HepG2 (cell line): ENCODE data around the gene ISCU. TPM values are rescaled to one million over a fixed set of nuclear protein-coding genes. Genes with fewer than 3 reads are reported as not detected.

Experiments
- ATAC-seq: fragments of 200-7000 bp; cut with Tn5 transposase; 3 replicates; pipeline ENCODE4 v1.9.1; 2020; ENCODE audit warnings: mild to moderate bottlenecking, moderate library complexity
- BruUV-seq: library from RNA; stranded (reverse); fragments of 400-500 nt; replicated peaks from 2 replicates; lab custom pipeline; 2021; lab: Mats Ljungman, UMichigan
- CTCF ChIA-PET: fragments of 300-600 bp; formaldehyde crosslinking; extraction: SDS; loops from one replicate; lab custom pipeline; 2021; ENCODE audit warnings: low total read pairs, inconsistent platforms, low intra/inter-chr PET ratio; lab: Yijun Ruan, JAX
- POLR2A ChIA-PET: fragments of 350-600 bp; sonication (Branson Sonifier 250); formaldehyde crosslinking; loops from one replicate; lab custom pipeline; 2020; ENCODE audit warnings: antibody characterized with exemption, inconsistent platforms; lab: Yijun Ruan, JAX
- DNase-seq: peaks from one replicate; pipeline ENCODE4 v3.0.0-alpha.2; 2015; ENCODE audit warnings: low spot score
- FAIRE-seq: peaks from 3 replicates; lab custom pipeline; 2011; peaks lifted over from hg19 to GRCh38; lab: Jason Lieb, UNC
- H2AFZ ChIP-seq: one replicate; pipeline ENCODE4 v1.6.1; 2011; ENCODE audit warnings: low read length, inconsistent platforms
- H3K27ac ChIP-seq: fragments of 300-600 bp; 3 replicates; pipeline ENCODE4 v1.8.0; 2011; ENCODE audit warnings: mixed run types, mild to moderate bottlenecking, mixed read lengths, low read length, inconsistent platforms; ENCODE audit not compliant: insufficient read depth; ENCODE audit errors: extremely low read length
- H3K27me3 ChIP-seq, 2 experiments: fragments of 200-600 bp in 1 of 2; 2 replicates in 1 of 2; 3 replicates in 1 of 2; pipeline versions ENCODE4 v1.6.0 to v1.8.0; 2011; ENCODE audit warnings: low read length in 2 of 2, mild to moderate bottlenecking in 2 of 2, moderate library complexity in 2 of 2, inconsistent platforms in 1 of 2; ENCODE audit not compliant: insufficient read depth in 2 of 2, control insufficient read depth in 1 of 2
- H3K36me3 ChIP-seq, 2 experiments: fragments of 200-600 bp in 1 of 2; replicated peaks in 1 of 2; 2 replicates in 1 of 2; 3 replicates in 1 of 2; pipeline versions ENCODE4 v1.5.1 to v1.8.0; 2011; ENCODE audit warnings: low read length in 2 of 2, inconsistent platforms in 1 of 2; ENCODE audit not compliant: insufficient read depth in 2 of 2, control insufficient read depth in 1 of 2
- H3K4me1 ChIP-seq: 2 replicates; pipeline ENCODE4 v1.5.1; 2012; ENCODE audit warnings: low read length, inconsistent platforms; ENCODE audit not compliant: insufficient read depth
- H3K4me2 ChIP-seq: 2 replicates; pipeline ENCODE4 v1.6.0; 2011; ENCODE audit warnings: low read depth, low read length, inconsistent platforms
- H3K4me3 ChIP-seq, 3 experiments: fragments of 200-600 bp in 1 of 3; sonication (generic), shearing (Covaris generic) in 1 of 3; replicated peaks in 1 of 3; 2 replicates each; pipeline ENCODE4 v1.5.1; 2011 to 2016; ENCODE audit warnings: low read length in 3 of 3, inconsistent platforms in 2 of 3, low read depth in 2 of 3, mild to moderate bottlenecking in 2 of 3, control low read depth in 1 of 3, mixed read lengths in 1 of 3; ENCODE audit not compliant: insufficient read depth in 1 of 3
- H3K79me2 ChIP-seq: one replicate; pipeline ENCODE4 v1.6.1; 2011; ENCODE audit warnings: low read length, inconsistent platforms; ENCODE audit not compliant: insufficient read depth
- H3K9ac ChIP-seq: 2 replicates; pipeline ENCODE4 v1.6.0; 2011; ENCODE audit warnings: mild to moderate bottlenecking, low read depth, low read length, inconsistent platforms; ENCODE audit not compliant: insufficient read depth
- H3K9me3 ChIP-seq: 2 replicates; pipeline ENCODE4 v1.5.1; 2012; ENCODE audit warnings: mild to moderate bottlenecking, low read length
- H4K20me1 ChIP-seq: 2 replicates; pipeline ENCODE4 v1.6.0; 2011; ENCODE audit warnings: inconsistent platforms, mild to moderate bottlenecking, low read length, moderate library complexity; ENCODE audit not compliant: insufficient read depth
- BCL6 ChIP-seq: IDR thresholded peaks from 2 replicates; pipeline ENCODE4 v1.6.1; 2016; ENCODE audit warnings: missing genetic modification reagents, missing compliant biosample characterization
- EZH2 ChIP-seq: conservative IDR thresholded peaks from 2 replicates; pipeline ENCODE4 v1.6.1; 2012; ENCODE audit warnings: mild to moderate bottlenecking, low read depth, low read length, moderate library complexity
- HOXD1 ChIP-seq: sonication (generic); formaldehyde crosslinking; IDR thresholded peaks from 2 replicates; pipeline ENCODE4 v1.5.0; 2020; ENCODE audit warnings: missing genetic modification reagents
- KDM5A ChIP-seq: fragments of 200-600 bp; sonication (generic); IDR thresholded peaks from 2 replicates; pipeline ENCODE4 v1.7.0; 2018; ENCODE audit warnings: antibody characterized with exemption, mild to moderate bottlenecking, low read length, borderline replicate concordance
- MLXIP ChIP-seq: sonication (generic); formaldehyde crosslinking; IDR thresholded peaks from 2 replicates; pipeline ENCODE4 v1.9.0; 2021; ENCODE audit warnings: missing genetic modification reagents, borderline replicate concordance
- ONECUT2 ChIP-seq: sonication (generic); formaldehyde crosslinking; IDR thresholded peaks from 2 replicates; pipeline ENCODE4 v1.4.0; 2020; ENCODE audit warnings: missing genetic modification reagents
- RAD51 ChIP-seq: fragments of 450-650 bp; IDR thresholded peaks from 2 replicates; pipeline ENCODE4 v1.6.1; 2016; ENCODE audit warnings: borderline replicate concordance
- SMAD9 ChIP-seq: sonication (generic); formaldehyde crosslinking; IDR thresholded peaks from 2 replicates; pipeline ENCODE4 v1.5.1; 2020; ENCODE audit warnings: mild to moderate bottlenecking, missing genetic modification reagents
- SNAPC2 ChIP-seq: sonication (generic); formaldehyde crosslinking; IDR thresholded peaks from 2 replicates; pipeline ENCODE4 v1.8.1; 2022; ENCODE audit warnings: mild to moderate bottlenecking, missing genetic modification reagents
- YEATS4 ChIP-seq: sonication (generic); formaldehyde crosslinking; IDR thresholded peaks from 2 replicates; pipeline ENCODE4 v1.4.0; 2020; ENCODE audit warnings: missing genetic modification reagents, borderline replicate concordance
- ZFX ChIP-seq: sonication (generic); formaldehyde crosslinking; IDR thresholded peaks from 2 replicates; pipeline ENCODE4 v1.4.0; 2020; ENCODE audit warnings: mild to moderate bottlenecking, low read depth, missing genetic modification reagents, moderate library complexity
- ZNF639 ChIP-seq: conservative IDR thresholded peaks from 2 replicates; pipeline ENCODE4 v1.6.1; 2018; ENCODE audit warnings: missing genetic modification reagents
- ZNF746 ChIP-seq: sonication (generic); formaldehyde crosslinking; IDR thresholded peaks from 2 replicates; pipeline ENCODE4 v1.8.0; 2022; ENCODE audit warnings: mild to moderate bottlenecking, missing genetic modification reagents
- ZNF781 ChIP-seq: sonication (generic); formaldehyde crosslinking; IDR thresholded peaks from 2 replicates; pipeline ENCODE4 v1.5.1; 2020; ENCODE audit warnings: borderline replicate concordance, mild to moderate bottlenecking, missing genetic modification reagents; ENCODE audit errors: not compliant biosample characterization
- ZSCAN22 ChIP-seq: sonication (generic); formaldehyde crosslinking; IDR thresholded peaks from 2 replicates; pipeline ENCODE4 v1.4.0; 2020; ENCODE audit warnings: mild to moderate bottlenecking, missing genetic modification reagents
- WGBS: methylation state at CpG from one replicate; pipeline ENCODE4 v1.1.6; 2017; ENCODE audit warnings: low lambda C conversion rate; 5-methylcytosine and 5-hydroxymethylcytosine counted together
- in situ Hi-C: cut with HindIII; loops from 2 replicates; pipeline ENCODE4 v1.10.0; 2017; ENCODE audit warnings: low pct_unique_long_range_greater_than_20kb; ENCODE audit not compliant: extremely low pct_ligation_motif_present
- intact Hi-C: fragments of 100-400 bp; cut with micrococcal nuclease; formaldehyde crosslinking; loops from one replicate; pipeline ENCODE4 v1.10.0; 2022; ENCODE audit not compliant: unreplicated experiment
- polyA plus RNA-seq, 8 experiments: library from polyadenylated mRNA; depleted of rRNA in 3 of 8; stranded (reverse) in 7 of 8; unstranded in 1 of 8; fragments of >200 nt; fragmentation: Illumina TruSeq in 4 of 8; extraction: Trizol in 4 of 8; gene quantifications; 2 replicates each; pipeline versions ENCODE4 v1.2.1 to v1.2.3, GENCODE V29; 2011 to 2016; ENCODE audit warnings: low read depth in 4 of 8, missing spikeins in 1 of 8, mixed read lengths in 1 of 8; ENCODE audit not compliant: insufficient read depth in 1 of 8
- total RNA-seq, 5 experiments: library from RNA; depleted of rRNA; stranded (reverse); fragments of >200 nt; fragmentation: Illumina TruSeq; extraction: Trizol; gene quantifications; 2 replicates each; pipeline ENCODE4 v1.2.3, GENCODE V29; 2016; ENCODE audit warnings: low read depth in 1 of 5

The ISCU gene
- total and polyA plus RNA-seq, 2 of the 13 experiments (the other 11 are each of a cell fraction or from before 2014, with no cell fraction given): 94.4 to 107 TPM

GRCh38 chr12:108565146-108565545 lies 2.8 kb downstream of the ISCU start:
- intact Hi-C loops: no loop called here
- DNase-seq (no peak), FAIRE-seq (no peak)
- no TSS peak for BruUV-seq
- ChIA-PET CTCF (interaction anchor here (1.7 to 3.9 kb wide), 2 partner anchors 50 to 53 kb away, joined by 4 to 45 read pairs; no protein-coding TSS in a partner anchor), POLR2A (no interaction called here)
- Histone ChIP-seq H3K79me2 (peaks cover 27% of the 10 kb centered on the region), H4K20me1 (no peaks in the 10 kb centered on the region; the same call in 1 of the 2 replicates), H2AFZ (no peak overlapping the region), H3K4me3 (no peak overlapping the region), H3K4me2 (no peak overlapping the region)
- WGBS: 96% methylated on average over 3 of the region's 3 CpGs
- TF ChIP-seq MLXIP (CRISPR knock-in tag): no peak
- TF ChIP-seq, all 625 proteins: peak for 0
- Histone ChIP-seq H3K36me3 (peaks cover 20 to 55% of the 10 kb centered on the region in 2 experiments), H3K9ac (no peak overlapping the region), H3K27ac (no peak overlapping the region), H3K4me1 (peaks cover 7% of the 10 kb centered on the region), H3K9me3 (no peaks in the 10 kb centered on the region), H3K27me3 (no peaks in the 10 kb centered on the region; a peak in 1 of 5 replicates)
- in situ Hi-C loops: loop anchor here (5.0 to 10.0 kb wide), 2 partner anchors 52 to 240 kb away; no protein-coding TSS in a partner anchor
- no peak for ATAC-seq

- no peak for DNase-seq
- H3K27me3 ChIP-seq: no peaks in the 10 kb centered on the region; a peak in 1 of 5 replicates
- peaks cover 20 to 55% of the 10 kb centered on the region in 2 experiments for H3K36me3 ChIP-seq
- no peak overlapping the region for H2AFZ ChIP-seq
- no peak overlapping the region for H3K27ac ChIP-seq
- ATAC-seq: no peak
- no peak for FAIRE-seq
- H3K4me1 ChIP-seq: peaks cover 7% of the 10 kb centered on the region
- in situ Hi-C loops (loop anchor here (5.0 to 10.0 kb wide), 2 partner anchors 51 to 239 kb away; no protein-coding TSS in a partner anchor), intact Hi-C loops (no loop called here)
- ChIA-PET CTCF (interaction anchor here (3.9 kb wide), 1 partner anchor 52 kb away, joined by 45 read pairs; no protein-coding TSS in a partner anchor), POLR2A (interaction anchor here (0.5 kb wide), 1 partner anchor 192 kb away, joined by 3 read pairs; no protein-coding TSS in a partner anchor)
- H3K4me3 ChIP-seq: no peak overlapping the region
- peaks cover 18% of the 10 kb centered on the region for H3K79me2 ChIP-seq
- no peaks in the 10 kb centered on the region; the same call in 1 of the 2 replicates for H4K20me1 ChIP-seq
- no TSS peak for BruUV-seq
- no peak overlapping the region for H3K9ac ChIP-seq
- H3K4me2 ChIP-seq: no peak overlapping the region
- no peaks in the 10 kb centered on the region for H3K9me3 ChIP-seq
- WGBS: 92% methylated on average over 2 of the region's 2 CpGs
- TF ChIP-seq YEATS4 (CRISPR knock-in tag): no peak
- no peak for TF ChIP-seq EZH2
- no peak for TF ChIP-seq RAD51
- TF ChIP-seq ZNF781 (CRISPR knock-in tag): no peak
- no peak for TF ChIP-seq SNAPC2
- TF ChIP-seq HOXD1 (CRISPR knock-in tag): no peak
- TF ChIP-seq ZNF746: no peak
- TF ChIP-seq ONECUT2: no peak
- no peak for TF ChIP-seq BCL6 (CRISPR knock-in tag)
- TF ChIP-seq ZNF639 (CRISPR knock-in tag): no peak
- TF ChIP-seq ZFX (CRISPR knock-in tag): no peak
- no peak for TF ChIP-seq ZSCAN22 (CRISPR knock-in tag)
- no peak for TF ChIP-seq SMAD9 (CRISPR knock-in tag)
- TF ChIP-seq KDM5A: no peak
These were observed 3.6 kb downstream of the ISCU start for GRCh38 chr12:108565976-108566375.
